ENCODE measurements around the gene ONECUT3.
"Not testable (repeated sequence)": the region's sequence is repeated elsewhere in the genome, so short reads cannot be mapped to it uniquely, and the experiment has no call there.

The ONECUT3 gene

DNA sequence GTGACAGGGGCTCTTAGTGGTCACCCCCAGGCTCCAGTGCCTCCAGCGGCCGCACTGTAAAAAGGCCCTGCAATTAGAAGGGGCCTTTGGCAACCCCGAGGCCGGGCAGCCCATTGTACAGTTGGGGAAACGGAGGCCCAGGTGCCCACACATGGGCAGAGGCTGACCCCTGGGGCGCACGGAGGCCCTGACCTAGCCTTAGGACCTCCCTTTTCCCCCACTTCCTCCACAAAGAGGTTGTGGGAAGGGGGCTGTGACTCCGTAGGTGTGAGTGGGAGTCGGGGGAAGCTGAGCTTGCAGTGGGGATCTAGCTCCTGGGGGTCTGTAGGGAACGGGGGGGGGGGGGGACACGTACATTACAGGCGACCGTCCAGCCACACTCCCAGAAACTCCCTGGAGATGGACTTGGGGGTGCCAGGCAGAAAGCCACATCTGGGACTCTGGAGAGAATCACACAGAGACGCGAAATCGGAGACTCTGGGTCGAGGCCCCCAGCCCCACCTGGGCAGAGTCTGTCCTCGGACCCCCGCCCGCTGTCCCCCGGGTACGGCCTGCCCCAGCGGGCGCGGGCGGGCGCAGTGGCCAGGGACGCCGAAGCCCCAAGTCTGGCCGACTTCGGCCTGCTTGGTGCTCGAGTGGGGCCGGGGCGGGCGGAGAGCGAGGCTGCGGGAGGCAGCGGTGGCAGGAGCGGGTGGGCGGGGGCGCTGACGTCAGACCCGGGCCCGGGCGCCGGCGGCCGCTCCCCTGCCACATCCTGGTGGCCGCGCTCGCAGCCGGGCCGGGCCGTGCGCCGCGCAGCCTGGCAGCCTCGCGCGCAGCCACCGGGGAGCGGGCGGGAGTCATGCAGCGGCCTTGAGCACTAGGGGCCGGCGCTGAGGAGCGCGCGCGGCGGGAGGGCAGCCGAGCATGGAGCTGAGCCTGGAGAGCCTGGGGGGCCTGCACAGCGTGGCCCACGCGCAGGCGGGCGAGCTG lies at the start of gene ONECUT3:
Gene ONECUT3 (plus strand): TSS at position 750 of the 972 bp plus-strand sequence. CDS start 157 bp downstream, at position 907.
- no peak for DNase-seq
- TF ChIP-seq POLR2A (IDR thresholded peaks at IDR 0.05; ENCODE audit: low read length) (no peak), GATA1 (IDR thresholded peaks at IDR 0.05; ENCODE audit: low read depth, low read length) (no peak)

DNA sequence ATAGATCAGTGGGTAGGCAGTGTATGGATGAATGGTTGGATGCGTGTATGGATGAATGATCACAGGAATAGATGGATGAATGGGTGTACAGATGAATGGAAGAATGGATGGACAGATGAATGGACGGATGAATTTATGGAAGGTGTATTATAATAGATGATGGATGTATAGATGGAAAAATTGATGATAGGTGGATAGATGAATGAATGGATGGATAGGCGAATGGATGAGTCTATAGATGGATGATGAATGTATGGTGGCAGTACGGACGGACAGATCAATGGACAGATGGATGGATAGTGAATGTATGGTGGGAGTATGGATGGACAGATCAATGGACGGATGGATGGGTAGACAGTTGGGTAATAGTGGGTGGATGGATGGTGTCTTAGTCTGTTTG lies 49.0 kb upstream of the ONECUT3 start:
- DNase-seq = no peak
- TF ChIP-seq GATA1 (IDR thresholded peaks at IDR 0.05; ENCODE audit: low read depth, low read length) (no peak), POLR2A (IDR thresholded peaks at IDR 0.05; ENCODE audit: low read length) (no peak)

DNA sequence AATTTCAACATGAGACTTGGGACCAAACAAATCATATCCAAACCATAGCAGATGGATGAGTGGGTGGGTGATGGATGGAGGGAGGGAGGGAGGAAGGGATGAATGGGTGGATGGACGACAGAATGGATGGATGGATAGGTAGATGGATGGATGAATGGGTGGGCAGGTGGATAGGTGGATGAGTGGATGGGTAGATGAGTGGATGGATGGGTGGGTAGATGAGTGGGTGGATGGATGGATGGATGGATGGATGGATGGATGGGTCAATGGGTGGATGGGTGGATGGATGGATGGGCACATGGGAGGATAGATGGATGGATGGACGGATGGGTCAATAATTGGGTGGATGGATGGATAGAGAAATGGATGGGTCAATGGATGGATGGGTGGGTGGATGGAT lies 47.9 kb upstream of the ONECUT3 start:
- no peak for DNase-seq
- TF ChIP-seq POLR2A (IDR thresholded peaks at IDR 0.05; ENCODE audit: low read length) (no peak), GATA1 (IDR thresholded peaks at IDR 0.05; ENCODE audit: low read depth, low read length) (no peak)

GRCh38 chr19:1706646-1707045 lies 46.7 kb upstream of the ONECUT3 start:
- not testable (repeated sequence) for DNase-seq

DNA sequence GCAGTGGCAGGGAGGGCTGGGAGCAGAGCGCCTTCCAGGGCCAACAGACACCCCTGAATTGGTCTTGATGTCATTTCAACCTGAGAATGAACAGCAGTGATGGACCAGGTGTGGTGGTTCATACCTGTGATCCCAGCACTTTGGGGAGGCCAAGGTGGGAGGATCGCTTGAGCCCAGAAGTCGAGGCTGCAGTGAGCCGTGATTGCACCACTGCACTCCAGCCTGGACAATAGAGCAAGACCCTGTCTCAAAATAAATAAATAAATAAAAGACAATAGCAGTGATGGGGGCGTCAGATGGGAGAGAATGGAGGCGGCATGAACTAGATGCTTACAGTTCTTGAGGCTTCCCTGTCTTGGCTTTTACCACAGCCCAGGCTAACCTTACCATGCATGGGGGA lies 46.1 kb upstream of the ONECUT3 start:
- DNase-seq = no peak
- TF ChIP-seq POLR2A (IDR thresholded peaks at IDR 0.05; ENCODE audit: low read length) = no peak
- no peak for TF ChIP-seq GATA1 (IDR thresholded peaks at IDR 0.05; ENCODE audit: low read depth, low read length)

DNA sequence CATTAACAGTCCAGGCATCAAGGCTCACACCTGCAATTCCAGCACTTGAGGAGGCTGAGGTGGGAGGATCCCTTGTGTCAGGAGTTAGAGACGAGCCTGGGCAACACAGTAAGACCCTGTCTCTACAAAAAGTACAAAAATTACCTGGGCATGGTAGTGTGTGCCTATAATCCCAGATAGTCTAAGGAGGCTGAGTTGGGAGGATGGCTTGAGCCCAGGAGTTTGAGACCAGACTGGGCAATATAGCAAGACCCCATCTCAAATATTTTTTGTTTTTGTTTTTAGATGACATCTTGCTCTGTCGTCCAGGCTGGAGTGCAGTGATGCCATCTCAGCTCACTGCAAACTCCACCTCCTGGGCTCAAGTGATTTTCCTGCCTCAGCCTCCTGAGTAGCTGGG lies 40.1 kb upstream of the ONECUT3 start:
- TF ChIP-seq GATA1 (IDR thresholded peaks at IDR 0.05; ENCODE audit: low read depth, low read length) (no peak), POLR2A (IDR thresholded peaks at IDR 0.05; ENCODE audit: low read length) (no peak)

DNA sequence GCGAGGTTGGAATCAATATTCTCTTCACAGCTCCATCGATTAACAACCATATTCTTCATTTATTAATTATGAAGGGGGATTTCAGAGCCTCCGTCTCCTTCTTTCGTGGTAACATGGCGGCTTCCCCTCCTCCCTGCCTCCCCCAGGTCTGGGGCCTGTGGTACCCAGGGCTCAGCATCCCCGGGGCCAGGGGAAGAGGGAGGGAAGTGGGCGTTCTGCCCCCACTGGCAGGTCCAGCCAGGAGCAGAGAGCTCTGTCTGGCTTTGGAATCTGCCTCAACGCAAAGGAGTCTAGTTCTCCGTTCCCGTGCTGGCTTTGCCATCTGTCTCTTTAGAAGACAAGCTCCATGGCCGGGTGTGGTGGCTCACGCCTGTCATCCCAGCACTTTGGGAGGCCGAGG lies 37.8 kb upstream of the ONECUT3 start:
- DNase-seq = no peak
- TF ChIP-seq POLR2A (IDR thresholded peaks at IDR 0.05; ENCODE audit: low read length) (no peak), GATA1 (IDR thresholded peaks at IDR 0.05; ENCODE audit: low read depth, low read length) (no peak)

More for the DNA sequence above, 40.1 kb upstream of the ONECUT3 start:
- DNase-seq = no peak

DNA sequence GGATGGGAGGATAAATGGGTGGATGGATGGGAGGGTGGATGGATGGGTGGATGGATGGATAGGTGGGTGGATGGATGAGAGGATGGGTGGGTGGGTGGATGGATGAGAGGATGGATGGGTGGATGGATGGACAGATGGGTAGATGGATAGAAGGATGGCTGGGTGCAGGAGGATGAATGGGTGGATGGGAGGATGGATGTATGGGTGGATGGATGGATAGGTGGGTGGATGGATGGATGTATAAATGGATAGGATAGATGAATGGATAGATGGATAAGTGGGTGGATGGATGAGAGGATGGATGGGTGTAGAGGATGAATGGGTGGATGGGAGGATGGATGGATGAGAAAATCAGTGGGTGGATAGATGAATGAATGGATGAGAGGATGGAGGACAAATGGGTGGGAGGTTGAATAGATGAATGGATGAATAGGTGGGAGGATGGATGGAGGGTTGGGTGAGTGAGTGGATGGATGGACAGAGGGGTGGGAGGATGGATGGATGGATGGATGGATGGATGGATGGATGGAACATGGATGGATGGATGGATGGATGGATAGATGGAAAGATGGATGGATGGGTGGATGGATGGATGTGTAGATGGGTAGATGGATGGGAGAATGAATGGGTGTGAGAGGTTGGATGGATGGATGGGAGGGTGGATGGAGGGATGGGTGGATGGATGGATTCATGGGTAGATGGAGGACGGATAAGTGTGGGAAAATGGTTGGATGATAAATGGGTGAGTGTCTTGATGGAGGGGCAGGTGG lies 35.9 kb upstream of the ONECUT3 start:
- DNase-seq = no peak
- TF ChIP-seq GATA1 (IDR thresholded peaks at IDR 0.05; ENCODE audit: low read depth, low read length) (no peak), POLR2A (IDR thresholded peaks at IDR 0.05; ENCODE audit: low read length) (no peak)

DNA sequence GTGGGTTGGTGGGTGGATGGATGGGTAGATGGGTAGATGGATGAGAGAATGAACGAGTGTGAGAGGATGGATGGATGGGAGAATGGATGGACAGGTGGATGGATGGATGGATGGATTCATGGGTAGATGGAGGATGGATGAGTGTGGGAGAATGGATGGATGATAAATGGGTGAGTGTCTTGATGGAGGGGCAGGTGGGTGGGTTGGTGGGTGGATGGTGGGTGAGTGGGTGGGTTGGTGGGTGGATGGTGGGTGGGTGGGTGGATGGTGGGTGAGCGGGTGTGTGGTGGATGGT lies 35.4 kb upstream of the ONECUT3 start:
- DNase-seq = no peak
- no peak for TF ChIP-seq POLR2A (IDR thresholded peaks at IDR 0.05; ENCODE audit: low read length)
- no peak for TF ChIP-seq GATA1 (IDR thresholded peaks at IDR 0.05; ENCODE audit: low read depth, low read length)

DNA sequence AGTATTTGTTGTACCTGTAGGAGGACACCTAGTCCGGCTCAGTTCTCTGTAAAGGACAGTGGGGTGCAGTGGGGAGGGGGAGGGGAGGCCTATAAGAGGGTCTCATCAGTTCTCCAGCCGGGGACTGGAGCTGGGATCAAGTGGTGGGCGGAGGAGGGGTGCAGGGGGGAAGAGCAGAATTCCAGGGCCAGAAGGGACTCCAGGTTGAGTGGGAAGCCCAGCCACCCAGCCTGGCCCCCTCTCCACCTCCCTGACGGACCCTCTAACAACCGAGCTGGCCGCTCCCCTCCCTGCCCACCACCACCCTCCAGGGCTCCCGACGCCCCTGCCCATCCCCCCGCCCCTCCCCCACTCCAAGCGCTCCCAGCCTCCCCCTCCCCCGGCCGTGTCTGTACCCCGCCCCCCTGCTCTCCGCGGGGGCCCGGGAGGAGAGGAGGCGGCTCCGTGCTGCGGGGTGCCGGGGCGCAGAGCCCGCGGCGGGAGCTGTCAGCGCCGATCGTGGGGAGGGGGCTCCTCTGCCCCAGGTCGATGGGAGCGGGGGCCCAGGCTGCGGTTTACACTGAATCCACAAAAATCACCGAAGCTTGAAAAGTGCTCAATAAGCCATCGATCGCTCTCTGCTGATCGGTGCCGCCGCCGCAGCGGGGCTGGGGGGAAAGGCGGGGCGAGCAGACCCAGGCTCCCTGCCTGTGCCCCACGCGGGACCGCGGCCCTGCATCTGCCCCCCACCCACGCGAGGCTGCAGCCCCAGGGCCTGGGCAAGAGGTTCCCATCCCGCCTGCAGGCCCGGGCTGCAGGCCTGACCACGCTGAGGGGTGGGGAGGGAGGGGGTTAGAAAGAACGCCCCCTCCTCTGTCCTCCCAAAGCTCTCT lies 34.6 kb upstream of the ONECUT3 start:
- TF ChIP-seq GATA1 (IDR thresholded peaks at IDR 0.05; ENCODE audit: low read depth, low read length) (no peak), POLR2A (IDR thresholded peaks at IDR 0.05; ENCODE audit: low read length) (no peak)
- DNase-seq = no peak

DNA sequence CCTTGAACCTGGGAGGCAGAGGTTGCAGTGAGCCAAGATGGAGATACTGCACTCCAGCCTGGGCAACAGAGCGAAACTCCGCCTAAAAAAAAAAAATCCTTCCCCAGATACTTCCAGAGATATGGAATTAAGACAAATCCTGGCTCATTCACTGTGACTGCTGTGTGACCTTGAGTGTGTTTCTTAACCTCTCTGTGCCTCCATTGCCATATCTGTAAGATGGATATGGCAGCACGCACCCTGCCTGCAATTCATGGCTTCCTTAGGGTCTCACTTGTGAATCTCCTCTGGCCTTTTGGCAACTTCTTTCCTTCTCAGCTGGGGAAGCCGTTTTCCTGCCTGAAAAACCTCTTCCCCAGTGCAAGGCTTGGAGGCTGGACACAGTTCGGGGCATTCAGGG lies 33.8 kb upstream of the ONECUT3 start:
- TF ChIP-seq POLR2A (IDR thresholded peaks at IDR 0.05; ENCODE audit: low read length) (no peak), GATA1 (IDR thresholded peaks at IDR 0.05; ENCODE audit: low read depth, low read length) (no peak)
- no peak for DNase-seq

GRCh38 chr19:1720237-1720636 lies 33.1 kb upstream of the ONECUT3 start:
- DNase-seq = no peak
- TF ChIP-seq GATA1 (IDR thresholded peaks at IDR 0.05; ENCODE audit: low read depth, low read length) (no peak), POLR2A (IDR thresholded peaks at IDR 0.05; ENCODE audit: low read length) (no peak)

DNA sequence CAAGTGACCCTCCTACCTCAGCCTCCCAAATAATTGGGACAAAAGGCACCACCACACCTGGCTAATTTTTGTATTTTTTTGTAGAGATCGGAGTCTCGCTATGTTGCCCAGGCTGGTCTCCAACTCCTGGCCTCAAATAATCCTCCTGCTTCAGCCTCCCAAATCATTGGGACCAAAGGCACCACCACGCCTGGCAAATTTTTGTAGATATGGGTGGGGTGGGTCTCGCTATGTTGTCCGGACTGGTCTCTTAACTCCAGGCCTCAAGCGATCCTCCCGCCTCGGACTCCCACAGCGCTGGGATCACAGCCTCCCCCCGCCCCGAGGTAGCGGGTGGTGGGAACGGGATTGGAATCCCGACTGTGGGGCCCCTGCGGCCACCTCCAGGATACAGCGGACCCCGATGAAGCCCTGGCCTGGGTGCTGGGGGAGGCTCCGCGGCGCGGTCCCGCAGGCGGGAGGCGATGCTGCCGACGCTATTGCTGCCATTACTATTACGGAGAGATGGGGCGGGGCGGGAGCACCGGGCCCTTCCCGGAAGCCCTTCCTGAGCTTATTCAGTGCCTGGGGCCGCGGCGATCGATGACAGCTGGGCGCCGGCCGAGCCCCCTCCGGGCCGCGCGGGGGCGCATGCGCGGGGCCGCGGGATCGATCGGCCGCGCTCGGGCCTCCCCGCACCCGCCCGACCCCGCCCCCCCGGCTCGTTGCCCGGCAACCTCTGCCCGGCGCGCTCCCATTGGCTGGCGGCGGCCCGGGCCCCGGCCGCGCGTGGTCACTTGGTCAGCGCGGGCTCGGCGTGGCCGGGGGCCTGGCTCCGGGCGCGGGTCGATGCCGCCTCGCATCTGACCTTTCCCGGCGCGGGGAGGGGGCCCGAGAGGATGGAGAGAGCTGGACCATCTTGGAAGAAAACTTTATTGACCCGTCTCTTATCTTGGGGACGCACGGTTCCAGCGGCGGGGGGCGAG lies 27.9 kb upstream of the ONECUT3 start:
- TF ChIP-seq GATA1 (IDR thresholded peaks at IDR 0.05; ENCODE audit: low read depth, low read length) = no peak
- no peak for TF ChIP-seq POLR2A (IDR thresholded peaks at IDR 0.05; ENCODE audit: low read length)
- peak; percentile 47 to 52 for DNase-seq
